ENCODE measurements around the gene CYP2E1.
"Not testable (repeated sequence)": the region's sequence is repeated elsewhere in the genome, so short reads cannot be mapped to it uniquely, and the experiment has no call there.

DNA sequence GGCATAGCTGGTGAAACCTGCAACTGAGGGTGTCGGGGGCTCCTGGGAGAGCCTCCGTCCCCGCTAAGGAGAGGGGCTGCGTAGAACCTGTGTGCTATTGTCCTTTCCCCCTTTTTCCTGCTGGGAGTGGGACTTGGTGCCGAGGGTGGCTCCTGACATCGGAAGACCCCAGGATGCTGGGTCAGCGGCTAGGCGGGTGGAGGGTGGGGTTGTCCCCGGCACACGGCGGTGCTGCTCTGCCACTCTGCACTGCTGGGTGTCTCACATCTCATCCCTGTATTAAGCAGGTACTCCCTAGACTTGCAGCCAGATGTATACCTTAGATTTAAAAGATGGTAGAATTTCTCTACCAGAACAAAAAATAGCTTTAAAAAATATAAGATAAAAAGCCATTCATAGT, 44.9 kb downstream of the CYP2E1 start:
- TF ChIP-seq, protein P1, sequence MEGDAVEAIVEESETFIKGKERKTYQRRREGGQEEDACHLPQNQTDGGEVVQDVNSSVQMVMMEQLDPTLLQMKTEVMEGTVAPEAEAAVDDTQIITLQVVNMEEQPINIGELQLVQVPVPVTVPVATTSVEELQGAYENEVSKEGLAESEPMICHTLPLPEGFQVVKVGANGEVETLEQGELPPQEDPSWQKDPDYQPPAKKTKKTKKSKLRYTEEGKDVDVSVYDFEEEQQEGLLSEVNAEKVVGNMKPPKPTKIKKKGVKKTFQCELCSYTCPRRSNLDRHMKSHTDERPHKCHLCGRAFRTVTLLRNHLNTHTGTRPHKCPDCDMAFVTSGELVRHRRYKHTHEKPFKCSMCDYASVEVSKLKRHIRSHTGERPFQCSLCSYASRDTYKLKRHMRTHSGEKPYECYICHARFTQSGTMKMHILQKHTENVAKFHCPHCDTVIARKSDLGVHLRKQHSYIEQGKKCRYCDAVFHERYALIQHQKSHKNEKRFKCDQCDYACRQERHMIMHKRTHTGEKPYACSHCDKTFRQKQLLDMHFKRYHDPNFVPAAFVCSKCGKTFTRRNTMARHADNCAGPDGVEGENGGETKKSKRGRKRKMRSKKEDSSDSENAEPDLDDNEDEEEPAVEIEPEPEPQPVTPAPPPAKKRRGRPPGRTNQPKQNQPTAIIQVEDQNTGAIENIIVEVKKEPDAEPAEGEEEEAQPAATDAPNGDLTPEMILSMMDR (IDR thresholded peaks at IDR 0.05; ENCODE audit: borderline replicate concordance, extremely low read depth, low read length, poor library complexity, severe bottlenecking), result not testable (repeated sequence)
- not testable (repeated sequence) for TF ChIP-seq EZH2 (IDR thresholded peaks at IDR 0.05; ENCODE audit: borderline replicate concordance, low read depth, low read length, severe bottlenecking)
